PC-9 (cell line): ENCODE results near the gene ATRNL1. TPM values are rescaled to one million over a fixed set of nuclear protein-coding genes. Genes with fewer than 3 reads are reported as not detected.

ENCODE experiments used
- BruUV-seq: library from RNA; stranded (reverse); fragments of 400-500 nt; replicated peaks from 2 replicates; lab custom pipeline; 2021; lab: Mats Ljungman, UMichigan
- CTCF ChIA-PET: fragments of 300-600 bp; sonication (Branson Sonifier 250); formaldehyde crosslinking; loops from one replicate; lab custom pipeline; 2022; ENCODE audit warnings: antibody characterized with exemption; lab: Charles Lee
- POLR2A ChIA-PET: fragments of 300-600 bp; sonication (Branson Sonifier 250); formaldehyde crosslinking; loops from one replicate; lab custom pipeline; 2022; ENCODE audit warnings: antibody characterized with exemption; ENCODE audit not compliant: unreplicated experiment; lab: Charles Lee
- DNase-seq, 2 experiments: peaks; one replicate each; pipeline versions ENCODE4 v3.0.0 to v3.0.0-alpha.2; 2015 to 2022; ENCODE audit warnings: mixed read lengths in 1 of 2
- H2AFZ ChIP-seq: fragments of 200-600 bp; sonication (generic); 2 replicates; pipeline ENCODE4 v1.8.1; 2017; ENCODE audit warnings: antibody characterized with exemption
- H3F3A ChIP-seq: fragments of 200-600 bp; sonication (generic); 2 replicates; pipeline ENCODE4 v1.8.1; 2017; ENCODE audit warnings: antibody characterized with exemption, mild to moderate bottlenecking, low read depth; ENCODE audit not compliant: insufficient read depth
- H3K27ac ChIP-seq: fragments of 200-600 bp; sonication (generic); 2 replicates; pipeline ENCODE4 v1.6.1; 2016; ENCODE audit warnings: mixed run types
- H3K27me3 ChIP-seq: fragments of 200-600 bp; sonication (generic); 2 replicates; pipeline ENCODE4 v1.6.1; 2016; ENCODE audit warnings: low read depth, mixed run types; ENCODE audit not compliant: insufficient read depth
- H3K36me3 ChIP-seq: fragments of 200-600 bp; sonication (generic); 2 replicates; pipeline ENCODE4 v1.6.1; 2016; ENCODE audit warnings: low read depth, mixed run types
- H3K4me1 ChIP-seq: fragments of 200-600 bp; sonication (generic); replicated peaks from 2 replicates; pipeline ENCODE4 v1.6.1; 2016; ENCODE audit warnings: mixed run types; ENCODE audit not compliant: insufficient read depth
- H3K4me2 ChIP-seq: fragments of 200-600 bp; sonication (generic); 2 replicates; pipeline ENCODE4 v1.6.1; 2017; ENCODE audit warnings: mixed run types
- H3K4me3 ChIP-seq: fragments of 200-600 bp; sonication (generic); 2 replicates; pipeline ENCODE4 v1.6.1; 2016; ENCODE audit warnings: mixed run types
- H3K79me2 ChIP-seq: fragments of 200-600 bp; sonication (generic); 2 replicates; pipeline ENCODE4 v1.6.1; 2017; ENCODE audit warnings: low read depth, mixed run types
- H3K9me2 ChIP-seq: fragments of 200-600 bp; sonication (generic); 2 replicates; pipeline ENCODE4 v1.8.1; 2017; ENCODE audit warnings: mild to moderate bottlenecking; ENCODE audit not compliant: insufficient read depth
- H3K9me3 ChIP-seq: fragments of 200-600 bp; sonication (generic); 2 replicates; pipeline ENCODE4 v1.8.1; 2016; ENCODE audit warnings: low read depth; ENCODE audit not compliant: insufficient read depth
- H4K20me1 ChIP-seq: fragments of 200-600 bp; sonication (generic); 2 replicates; pipeline ENCODE4 v1.8.1; 2017; ENCODE audit not compliant: insufficient read depth
- EZH2 ChIP-seq: fragments of 200-600 bp; sonication (generic); IDR thresholded peaks from 2 replicates; pipeline ENCODE4 v1.8.0; 2017; ENCODE audit warnings: antibody characterized with exemption, low read depth
- intact Hi-C: fragments of 100-400 bp; cut with micrococcal nuclease; formaldehyde crosslinking; loops from one replicate; pipeline ENCODE4 v1.10.0; 2022; ENCODE audit not compliant: unreplicated experiment
- total RNA-seq: library from RNA; stranded (reverse); gene quantifications from 2 replicates; pipeline ENCODE4 v1.2.3, GENCODE V29; 2021
- TF ChIP-seq, protein P1 (sequence below): fragments of 200-600 bp; sonication (generic); conservative IDR thresholded peaks from 2 replicates; pipeline ENCODE4 v1.6.1; 2017; ENCODE audit warnings: mixed run types, antibody characterized with exemption, mild to moderate bottlenecking, moderate library complexity

Gene ATRNL1
- total RNA-seq, 1 experiment from 2014 or later: not detected

DNA sequence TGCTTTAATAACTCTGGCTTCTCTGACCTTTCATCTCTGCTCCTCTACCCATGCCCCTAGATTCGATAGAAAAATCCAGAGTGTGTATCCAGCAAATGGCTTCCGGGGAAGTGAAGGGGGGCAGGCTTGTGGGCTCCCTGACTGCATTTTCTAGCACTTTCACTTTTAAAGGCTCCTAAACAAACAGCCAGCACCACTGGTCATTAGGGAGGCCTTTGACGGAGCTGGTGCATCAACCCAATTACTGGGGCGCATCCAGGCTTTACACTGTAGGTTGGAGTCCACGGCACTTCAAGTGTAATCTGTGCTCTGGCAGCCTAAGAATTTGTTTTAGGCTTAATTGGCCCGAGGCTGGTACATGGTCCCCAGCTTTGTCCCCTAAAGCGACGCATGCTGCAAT is 887.9 kb downstream of the ATRNL1 start:
- no TSS peak for BruUV-seq
- TF ChIP-seq, protein P1, sequence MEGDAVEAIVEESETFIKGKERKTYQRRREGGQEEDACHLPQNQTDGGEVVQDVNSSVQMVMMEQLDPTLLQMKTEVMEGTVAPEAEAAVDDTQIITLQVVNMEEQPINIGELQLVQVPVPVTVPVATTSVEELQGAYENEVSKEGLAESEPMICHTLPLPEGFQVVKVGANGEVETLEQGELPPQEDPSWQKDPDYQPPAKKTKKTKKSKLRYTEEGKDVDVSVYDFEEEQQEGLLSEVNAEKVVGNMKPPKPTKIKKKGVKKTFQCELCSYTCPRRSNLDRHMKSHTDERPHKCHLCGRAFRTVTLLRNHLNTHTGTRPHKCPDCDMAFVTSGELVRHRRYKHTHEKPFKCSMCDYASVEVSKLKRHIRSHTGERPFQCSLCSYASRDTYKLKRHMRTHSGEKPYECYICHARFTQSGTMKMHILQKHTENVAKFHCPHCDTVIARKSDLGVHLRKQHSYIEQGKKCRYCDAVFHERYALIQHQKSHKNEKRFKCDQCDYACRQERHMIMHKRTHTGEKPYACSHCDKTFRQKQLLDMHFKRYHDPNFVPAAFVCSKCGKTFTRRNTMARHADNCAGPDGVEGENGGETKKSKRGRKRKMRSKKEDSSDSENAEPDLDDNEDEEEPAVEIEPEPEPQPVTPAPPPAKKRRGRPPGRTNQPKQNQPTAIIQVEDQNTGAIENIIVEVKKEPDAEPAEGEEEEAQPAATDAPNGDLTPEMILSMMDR: no peak
- TF ChIP-seq EZH2: no peak

GRCh38 chr10:115982076-115982475 is 888.9 kb downstream of the ATRNL1 start:
- Histone ChIP-seq H3F3A (no peaks in the 10 kb centered on the region), H3K9me3 (no peaks in the 10 kb centered on the region), H3K4me2 (no peak overlapping the region), H3K27ac (no peak overlapping the region), H2AFZ (no peak overlapping the region), H3K27me3 (0 out of 2 replicates have a peak, but pooled peaks cover 4% of the 10 kb centered on the region), H3K4me1 (no peaks in the 10 kb centered on the region), H3K36me3 (no peaks in the 10 kb centered on the region), H4K20me1 (no peaks in the 10 kb centered on the region), H3K9me2 (no peaks in the 10 kb centered on the region), H3K79me2 (no peaks in the 10 kb centered on the region), H3K4me3 (no peak overlapping the region)
- TF ChIP-seq EZH2: no peak
- TF ChIP-seq, protein P1: no peak
- ChIA-PET POLR2A (no interaction called here), CTCF (no interaction called here)
- no TSS peak for BruUV-seq
- intact Hi-C loops: no loop called here
- no peak for DNase-seq

More for the DNA sequence above, 887.9 kb downstream of the ATRNL1 start:
- H3K79me2 ChIP-seq: no peaks in the 10 kb centered on the region
- H3K4me1 ChIP-seq: no peaks in the 10 kb centered on the region
- no peak overlapping the region for H3K4me2 ChIP-seq
- H4K20me1 ChIP-seq: no peaks in the 10 kb centered on the region
- no peaks in the 10 kb centered on the region for H3K9me2 ChIP-seq
- no peak for DNase-seq
- H3K4me3 ChIP-seq: no peak overlapping the region
- H2AFZ ChIP-seq: no peak overlapping the region
- no peaks in the 10 kb centered on the region for H3K9me3 ChIP-seq
- H3K27me3 ChIP-seq: peaks cover 4% of the 10 kb centered on the region; the same call in 1 of the 2 replicates
- no peaks in the 10 kb centered on the region for H3K36me3 ChIP-seq
- intact Hi-C loops: no loop called here
- ChIA-PET POLR2A (no interaction called here), CTCF (no interaction called here)
- H3F3A ChIP-seq: no peaks in the 10 kb centered on the region
- H3K27ac ChIP-seq: no peak overlapping the region

DNA sequence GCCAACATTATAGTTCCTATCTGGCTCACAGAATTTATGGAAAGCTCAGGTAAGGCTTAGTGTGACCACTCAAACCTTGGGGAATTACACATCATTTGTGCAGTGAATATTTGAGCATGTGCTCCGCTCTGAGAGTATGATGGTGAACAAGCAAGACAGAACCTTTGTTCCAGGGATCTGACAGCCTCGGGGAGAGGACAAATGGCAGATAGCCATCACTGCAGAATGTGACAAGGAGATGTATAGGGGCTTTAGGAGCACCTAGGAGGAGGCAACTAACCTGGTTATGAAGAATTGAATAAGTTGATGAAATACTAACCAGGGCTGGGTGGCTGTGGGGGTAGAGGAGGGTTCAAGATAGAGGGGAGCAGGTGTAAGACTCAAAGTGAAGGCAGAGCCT is 889.4 kb downstream of the ATRNL1 start:
- no TSS peak for BruUV-seq
- Histone ChIP-seq H3K79me2 (no peaks in the 10 kb centered on the region), H2AFZ (no peak overlapping the region), H3F3A (no peaks in the 10 kb centered on the region), H3K4me3 (no peak overlapping the region), H3K4me1 (no peaks in the 10 kb centered on the region), H3K27ac (no peak overlapping the region), H4K20me1 (no peaks in the 10 kb centered on the region), H3K36me3 (no peaks in the 10 kb centered on the region), H3K9me2 (no peaks in the 10 kb centered on the region), H3K4me2 (no peak overlapping the region), H3K27me3 (0 out of 2 replicates have a peak, but pooled peaks cover 4% of the 10 kb centered on the region), H3K9me3 (no peaks in the 10 kb centered on the region)
- no peak for TF ChIP-seq EZH2
- TF ChIP-seq, protein P1: no peak
- ChIA-PET POLR2A (no interaction called here), CTCF (no interaction called here)
- intact Hi-C loops: no loop called here
- no peak for DNase-seq
